ENCODE results near the gene OR10AD1. TPM values are rescaled to one million over a fixed set of nuclear protein-coding genes. Genes with fewer than 3 reads are reported as not detected.

The OR10AD1 gene
- total RNA-seq, 1 donor from 2014 or later: not detected

- DNase-seq (ENCODE audit: extremely low spot score, unreplicated experiment): no peak
- Mint-ChIP-seq H3K4me3 (ENCODE audit: unreplicated experiment) (peak overlapping the region; percentile 84), H3K27ac (ENCODE audit: unreplicated experiment) (no peak overlapping the region), H3K4me1 (ENCODE audit: unreplicated experiment) (peaks cover 10% of the 10 kb centered on the region), H3K36me3 (ENCODE audit: unreplicated experiment) (no peaks in the 10 kb centered on the region), H3K9me3 (ENCODE audit: unreplicated experiment) (no peaks in the 10 kb centered on the region), H3K27me3 (ENCODE audit: unreplicated experiment) (peaks cover 79% of the 10 kb centered on the region)
- TF ChIP-seq CTCF (IDR thresholded peaks at IDR 0.05): no peak
Observed at GRCh38 chr12:48184549-48184922, 18.6 kb downstream of the OR10AD1 start.

GRCh38 chr12:48183876-48184548, 19.1 kb downstream of the OR10AD1 start:
- no peak for TF ChIP-seq CTCF (IDR thresholded peaks at IDR 0.05)
- H3K4me1 Mint-ChIP-seq (ENCODE audit: unreplicated experiment): peaks cover 10% of the 10 kb centered on the region
- no peaks in the 10 kb centered on the region for H3K36me3 Mint-ChIP-seq (ENCODE audit: unreplicated experiment)
- H3K9me3 Mint-ChIP-seq (ENCODE audit: unreplicated experiment): no peaks in the 10 kb centered on the region
- H3K27ac Mint-ChIP-seq (ENCODE audit: unreplicated experiment): no peak overlapping the region
- peaks cover 78% of the 10 kb centered on the region for H3K27me3 Mint-ChIP-seq (ENCODE audit: unreplicated experiment)
- DNase-seq (ENCODE audit: extremely low spot score, unreplicated experiment): no peak
- H3K4me3 Mint-ChIP-seq (ENCODE audit: unreplicated experiment): peak overlapping the region; percentile 84

GRCh38 chr12:48183091-48183875, 19.8 kb downstream of the OR10AD1 start, which contains the start of gene CCDC184:
TSS of gene CCDC184 (plus strand) at chr12:48183644. CDS start at chr12:48184123, 479 bp downstream.
- no peak for DNase-seq (ENCODE audit: extremely low spot score, unreplicated experiment)
- peaks cover 78% of the 10 kb centered on the region for H3K27me3 Mint-ChIP-seq (ENCODE audit: unreplicated experiment)
- H3K27ac Mint-ChIP-seq (ENCODE audit: unreplicated experiment): peak within 1 kb of the TSS; percentile 67
- peak within 1 kb of the TSS; percentile 84 for H3K4me3 Mint-ChIP-seq (ENCODE audit: unreplicated experiment)
- no peaks in the 10 kb centered on the region for H3K36me3 Mint-ChIP-seq (ENCODE audit: unreplicated experiment)
- no peaks in the 10 kb centered on the region for H3K9me3 Mint-ChIP-seq (ENCODE audit: unreplicated experiment)
- H3K4me1 Mint-ChIP-seq (ENCODE audit: unreplicated experiment): peaks cover 10% of the 10 kb centered on the region
- peak; percentile 52 for TF ChIP-seq CTCF (IDR thresholded peaks at IDR 0.05)

- Mint-ChIP-seq H3K27ac (ENCODE audit: unreplicated experiment) (peak overlapping the region; percentile 67), H3K9me3 (ENCODE audit: unreplicated experiment) (no peaks in the 10 kb centered on the region), H3K36me3 (ENCODE audit: unreplicated experiment) (no peaks in the 10 kb centered on the region), H3K4me1 (ENCODE audit: unreplicated experiment) (peaks cover 10% of the 10 kb centered on the region), H3K4me3 (ENCODE audit: unreplicated experiment) (peak overlapping the region; percentile 84), H3K27me3 (ENCODE audit: unreplicated experiment) (peaks cover 77% of the 10 kb centered on the region)
- no peak for TF ChIP-seq CTCF (IDR thresholded peaks at IDR 0.05)
- DNase-seq (ENCODE audit: extremely low spot score, unreplicated experiment): no peak
Observed at GRCh38 chr12:48182631-48183030, 20.5 kb downstream of the OR10AD1 start.

GRCh38 chr12:48180857-48181495, 22.1 kb downstream of the OR10AD1 start:
- no peak for TF ChIP-seq CTCF (IDR thresholded peaks at IDR 0.05)
- Mint-ChIP-seq H3K36me3 (ENCODE audit: unreplicated experiment) (no peaks in the 10 kb centered on the region), H3K4me3 (ENCODE audit: unreplicated experiment) (no peak overlapping the region), H3K4me1 (ENCODE audit: unreplicated experiment) (peaks cover 14% of the 10 kb centered on the region), H3K9me3 (ENCODE audit: unreplicated experiment) (no peaks in the 10 kb centered on the region), H3K27ac (ENCODE audit: unreplicated experiment) (no peak overlapping the region), H3K27me3 (ENCODE audit: unreplicated experiment) (peaks cover 78% of the 10 kb centered on the region)
- no peak for DNase-seq (ENCODE audit: extremely low spot score, unreplicated experiment)

All from osteocyte (in vitro differentiated cells).